Erythroblast (primary cell): ENCODE measurements around the gene C10orf105.

Experiments
- GATA1 ChIP-seq: IDR thresholded peaks from 2 replicates; pipeline ENCODE4 v1.6.1; 2011; ENCODE audit warnings: low read depth, mild to moderate bottlenecking, control low read depth, low read length, moderate library complexity
- POLR2A ChIP-seq: IDR thresholded peaks from 2 replicates; pipeline ENCODE4 v1.6.1; 2011; ENCODE audit warnings: mild to moderate bottlenecking, low read length

GRCh38 chr10:71667387-71667752, 52.2 kb downstream of the C10orf105 start:
- no peak for TF ChIP-seq POLR2A
- no peak for TF ChIP-seq GATA1
